ENCODE results near the gene CAMTA1.

CAMTA1 gene

DNA sequence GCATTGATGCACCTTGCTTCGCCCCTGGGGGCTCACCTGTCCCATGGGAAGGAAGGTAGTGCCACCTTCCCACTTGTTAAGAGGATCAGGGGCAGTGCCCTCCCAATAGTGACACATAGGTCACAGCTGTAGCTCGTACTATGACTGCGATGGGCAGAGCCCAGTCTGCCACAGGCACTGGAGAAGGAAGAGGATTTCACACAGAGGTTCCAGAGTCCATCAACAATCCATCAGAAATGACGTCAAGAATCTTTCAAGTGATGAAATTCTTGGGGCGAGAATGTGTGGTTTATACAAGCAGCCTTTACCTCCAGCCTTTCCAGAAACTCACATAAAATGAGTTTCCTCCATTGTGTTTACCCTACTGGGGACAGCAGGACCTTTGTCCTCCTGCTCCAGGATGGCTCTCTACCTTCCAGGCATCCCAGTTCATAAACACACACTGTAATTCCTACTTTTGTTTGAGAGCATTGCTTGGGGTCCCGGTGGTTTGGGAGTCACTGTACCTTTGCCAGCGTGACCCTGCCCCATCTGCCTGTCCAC lies 725.2 kb downstream of the CAMTA1 start:
- TF ChIP-seq, protein P1, sequence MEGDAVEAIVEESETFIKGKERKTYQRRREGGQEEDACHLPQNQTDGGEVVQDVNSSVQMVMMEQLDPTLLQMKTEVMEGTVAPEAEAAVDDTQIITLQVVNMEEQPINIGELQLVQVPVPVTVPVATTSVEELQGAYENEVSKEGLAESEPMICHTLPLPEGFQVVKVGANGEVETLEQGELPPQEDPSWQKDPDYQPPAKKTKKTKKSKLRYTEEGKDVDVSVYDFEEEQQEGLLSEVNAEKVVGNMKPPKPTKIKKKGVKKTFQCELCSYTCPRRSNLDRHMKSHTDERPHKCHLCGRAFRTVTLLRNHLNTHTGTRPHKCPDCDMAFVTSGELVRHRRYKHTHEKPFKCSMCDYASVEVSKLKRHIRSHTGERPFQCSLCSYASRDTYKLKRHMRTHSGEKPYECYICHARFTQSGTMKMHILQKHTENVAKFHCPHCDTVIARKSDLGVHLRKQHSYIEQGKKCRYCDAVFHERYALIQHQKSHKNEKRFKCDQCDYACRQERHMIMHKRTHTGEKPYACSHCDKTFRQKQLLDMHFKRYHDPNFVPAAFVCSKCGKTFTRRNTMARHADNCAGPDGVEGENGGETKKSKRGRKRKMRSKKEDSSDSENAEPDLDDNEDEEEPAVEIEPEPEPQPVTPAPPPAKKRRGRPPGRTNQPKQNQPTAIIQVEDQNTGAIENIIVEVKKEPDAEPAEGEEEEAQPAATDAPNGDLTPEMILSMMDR (IDR thresholded peaks at IDR 0.05; ENCODE audit: borderline replicate concordance, control extremely low read depth, extremely low read depth, insufficient read depth, missing control alignments), result no peak
- no peak for DNase-seq (ENCODE audit: low spot score)
- in situ Hi-C loops (cut with MboI; ENCODE audit: low sequenced_read_pairs, unreplicated experiment), result no loop called here

DNA sequence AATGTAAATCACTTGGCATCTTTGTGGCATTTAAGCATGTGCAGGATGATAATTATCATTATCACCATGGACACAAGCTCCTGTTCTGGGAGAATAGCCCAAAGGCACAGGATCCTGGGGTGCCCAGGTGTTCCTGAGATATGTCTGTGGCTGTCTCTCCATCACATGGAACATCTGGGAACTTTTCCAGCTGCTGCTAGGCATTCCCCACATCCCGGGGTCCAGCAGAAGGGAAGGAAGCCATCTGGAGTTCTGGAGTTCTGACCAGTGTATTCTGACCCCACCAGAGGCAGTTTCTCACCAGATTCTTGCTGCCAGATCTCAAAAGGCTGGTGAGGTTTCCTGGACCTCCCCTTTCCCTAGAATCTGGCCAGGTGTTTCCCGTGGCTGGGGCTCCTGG lies 726.1 kb downstream of the CAMTA1 start:
- in situ Hi-C loops (cut with MboI; ENCODE audit: low sequenced_read_pairs, unreplicated experiment), result no loop called here

DNA sequence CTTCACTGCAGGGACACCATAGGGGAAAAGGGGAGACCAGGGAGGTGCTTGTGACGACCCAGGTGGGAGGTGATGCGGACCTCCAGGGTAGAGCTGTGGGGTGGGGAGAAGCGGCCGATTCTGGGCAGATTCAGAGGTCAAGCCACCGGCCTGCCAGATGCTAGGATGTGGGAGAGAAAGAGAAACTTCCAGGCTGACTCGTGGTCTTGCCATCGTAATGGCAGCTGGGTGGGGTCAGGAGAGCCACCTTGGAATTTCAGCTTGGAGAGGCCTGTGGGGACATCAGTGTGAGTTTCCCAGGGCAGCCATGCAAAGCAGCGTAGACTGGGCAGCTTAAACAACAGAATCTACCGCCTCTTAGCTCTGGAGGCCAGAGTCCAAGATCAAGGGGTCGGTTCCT lies 727.8 kb downstream of the CAMTA1 start:
- in situ Hi-C loops (cut with MboI; ENCODE audit: low sequenced_read_pairs, unreplicated experiment), result no loop called here
- no peak for DNase-seq (ENCODE audit: low spot score)

More for the DNA sequence above, 726.1 kb downstream of the CAMTA1 start:
- DNase-seq (ENCODE audit: low spot score), result no peak
- TF ChIP-seq, protein P1 (IDR thresholded peaks at IDR 0.05; ENCODE audit: borderline replicate concordance, control extremely low read depth, extremely low read depth, insufficient read depth, missing control alignments), result no peak

DNA sequence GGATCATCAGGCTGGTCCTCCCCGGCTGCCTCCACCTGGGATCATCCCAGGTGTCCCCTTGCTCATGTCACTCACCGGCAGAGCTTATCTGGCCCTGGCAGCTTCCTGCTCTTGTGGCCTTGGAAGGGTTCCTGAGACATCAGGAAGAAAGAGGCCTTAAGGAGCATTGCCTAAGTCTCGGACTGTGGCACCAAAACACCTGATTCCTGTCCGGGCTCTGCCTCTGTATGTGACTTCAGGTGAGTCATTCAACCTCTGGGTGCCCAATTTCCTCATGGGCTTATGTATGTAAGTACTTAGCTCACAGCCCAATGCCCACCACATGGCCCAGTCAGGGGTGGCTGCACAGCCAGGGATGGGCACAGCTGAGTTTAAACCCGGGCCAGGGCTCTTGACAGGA lies 729.9 kb downstream of the CAMTA1 start:
- in situ Hi-C loops (cut with MboI; ENCODE audit: low sequenced_read_pairs, unreplicated experiment), result no loop called here
- TF ChIP-seq, protein P1 (IDR thresholded peaks at IDR 0.05; ENCODE audit: borderline replicate concordance, control extremely low read depth, extremely low read depth, insufficient read depth, missing control alignments), result no peak
- DNase-seq (ENCODE audit: low spot score), result no peak

More for the DNA sequence above, 727.8 kb downstream of the CAMTA1 start:
- TF ChIP-seq, protein P1 (IDR thresholded peaks at IDR 0.05; ENCODE audit: borderline replicate concordance, control extremely low read depth, extremely low read depth, insufficient read depth, missing control alignments), result no peak

DNA sequence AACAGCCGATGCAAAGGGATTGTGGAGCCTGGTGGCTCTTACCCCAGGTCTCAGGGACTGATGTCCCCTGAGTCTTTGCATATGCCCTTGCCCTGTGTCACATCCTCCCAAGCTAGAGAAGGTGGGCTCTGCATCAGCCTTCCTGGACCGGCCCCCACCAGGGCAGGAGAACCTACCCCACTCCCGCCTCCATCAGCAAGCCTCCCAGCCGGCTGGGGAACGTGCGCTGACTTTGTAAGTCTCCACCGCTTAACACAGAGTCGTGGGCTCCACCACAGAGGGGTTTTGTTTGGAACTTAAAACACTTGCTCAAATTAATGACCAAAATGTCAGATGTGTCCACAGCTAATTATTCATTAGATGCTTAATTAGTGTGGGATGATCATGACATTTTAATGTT lies 730.6 kb downstream of the CAMTA1 start:
- DNase-seq (ENCODE audit: low spot score), result no peak
- in situ Hi-C loops (cut with MboI; ENCODE audit: low sequenced_read_pairs, unreplicated experiment), result no loop called here
- TF ChIP-seq, protein P1 (IDR thresholded peaks at IDR 0.05; ENCODE audit: borderline replicate concordance, control extremely low read depth, extremely low read depth, insufficient read depth, missing control alignments), result no peak

DNA sequence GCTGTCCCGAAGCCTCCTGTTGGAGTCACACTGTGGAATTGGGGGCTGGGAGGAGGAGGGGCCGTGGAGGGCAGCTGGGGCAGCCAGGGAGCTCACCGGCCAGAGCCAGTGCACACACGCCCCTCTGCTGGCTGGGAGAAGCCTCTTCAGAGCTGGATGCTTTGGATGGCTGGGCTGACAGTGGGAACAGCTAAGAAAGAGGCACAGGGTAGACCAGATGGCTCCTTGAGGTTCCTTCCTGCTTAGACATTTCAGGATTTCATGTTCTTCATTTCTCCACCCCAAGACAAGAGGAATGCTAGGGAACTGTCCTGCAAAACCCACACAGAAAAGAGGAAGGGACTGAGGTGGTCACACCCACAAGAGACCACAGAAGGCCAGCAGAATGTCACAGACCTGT lies 731.1 kb downstream of the CAMTA1 start:
- in situ Hi-C loops (cut with MboI; ENCODE audit: low sequenced_read_pairs, unreplicated experiment), result no loop called here
- TF ChIP-seq, protein P1 (IDR thresholded peaks at IDR 0.05; ENCODE audit: borderline replicate concordance, control extremely low read depth, extremely low read depth, insufficient read depth, missing control alignments), result no peak
- DNase-seq (ENCODE audit: low spot score), result no peak
